HG02642 (cell line): Measurements from ENCODE around the gene HAGH.

Experiments used
- ATAC-seq: cut with Tn5 transposase; IDR thresholded peaks from one replicate; pipeline ENCODE4 v1.9.1; 2021; ENCODE audit warnings: mild to moderate bottlenecking; ENCODE audit not compliant: unreplicated experiment, poor library complexity

Gene HAGH

GRCh38 chr16:1775846-1776671 lies 50.6 kb downstream of the HAGH start:
- no peak for ATAC-seq

- no peak for ATAC-seq
These were observed 51.4 kb downstream of the HAGH start for GRCh38 chr16:1775006-1775845.

GRCh38 chr16:1774448-1774780 lies 52.2 kb downstream of the HAGH start:
- ATAC-seq: no peak

GRCh38 chr16:1773703-1774447 lies 52.8 kb downstream of the HAGH start:
- no peak for ATAC-seq

- peak; percentile 48 for ATAC-seq
These were observed 53.5 kb downstream of the HAGH start, which contains the start of gene MRPS34 for GRCh38 chr16:1772908-1773702. Gene MRPS34, minus strand, starts transcription at chr16:1773134. Its CDS starts 15 bp downstream, at chr16:1773119.

- ATAC-seq: peak; percentile 9
These were observed 54.2 kb downstream of the HAGH start, which contains the start of gene EME2 for GRCh38 chr16:1772362-1772907. Gene EME2, plus strand, starts transcription at chr16:1772810. Its CDS starts 418 bp downstream, at chr16:1773228.

- ATAC-seq: no peak
These were observed 54.7 kb downstream of the HAGH start for GRCh38 chr16:1771864-1772361.

GRCh38 chr16:1771188-1771863 lies 55.3 kb downstream of the HAGH start, which contains the start of gene NME3:
Gene NME3, minus strand, starts transcription at chr16:1771543. Its CDS starts 9 bp downstream, at chr16:1771534.
- peak; percentile 32 for ATAC-seq

GRCh38 chr16:1770328-1771187 lies 56.1 kb downstream of the HAGH start:
- no peak for ATAC-seq

GRCh38 chr16:1769402-1770300 lies 57.0 kb downstream of the HAGH start:
- no peak for ATAC-seq

GRCh38 chr16:1768767-1769401 lies 57.7 kb downstream of the HAGH start:
- ATAC-seq: no peak

- ATAC-seq: no peak
These were observed 58.4 kb downstream of the HAGH start for GRCh38 chr16:1768061-1768766.

GRCh38 chr16:1767116-1767994 lies 59.3 kb downstream of the HAGH start:
- ATAC-seq: no peak

- ATAC-seq: no peak
These were observed 59.9 kb downstream of the HAGH start for GRCh38 chr16:1766701-1767100.

- ATAC-seq: no peak
These were observed 60.4 kb downstream of the HAGH start for GRCh38 chr16:1766231-1766630.
